ENCODE data around the gene SLC4A9. TPM values are rescaled to one million over a fixed set of nuclear protein-coding genes. Genes with fewer than 3 reads are reported as not detected.

Gene SLC4A9
- total and polyA plus RNA-seq, 2 experiments from 2014 or later, result 0.07 to 0.53 TPM

DNA sequence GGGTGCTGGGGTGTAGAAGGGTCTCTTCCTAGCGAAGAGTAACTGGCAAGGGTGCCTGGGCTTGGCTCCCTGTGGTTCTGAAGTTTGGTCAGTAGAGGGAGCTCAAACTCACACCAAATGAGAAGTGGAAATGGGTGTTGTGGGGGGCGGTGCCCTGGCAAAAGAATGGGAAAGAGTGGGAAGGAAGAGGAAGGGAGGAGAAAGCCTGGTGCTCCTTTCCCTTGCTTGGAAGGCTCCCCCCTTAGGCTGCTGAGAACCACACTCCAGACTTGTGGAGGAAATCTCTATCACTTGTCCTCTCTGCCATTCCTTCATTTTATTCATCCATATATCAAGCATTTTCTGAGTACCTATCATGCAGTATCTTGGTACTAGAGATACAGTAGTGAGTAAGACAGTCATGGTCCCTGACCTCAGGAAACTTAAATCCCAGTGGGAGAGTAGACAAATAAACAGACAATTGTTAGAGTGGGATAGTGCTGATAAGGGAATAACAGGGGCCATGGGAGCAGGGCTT, 13.0 kb downstream of the SLC4A9 start:
- H3K27me3 ChIP-seq, result no peaks in the 10 kb centered on the region
- H3K79me2 ChIP-seq, result no peaks in the 10 kb centered on the region
- H4K20me1 ChIP-seq (ENCODE audit: insufficient read depth, poor library complexity, severe bottlenecking), result no peaks in the 10 kb centered on the region
- no peaks in the 10 kb centered on the region for H3K4me1 ChIP-seq (ENCODE audit: insufficient read depth)
- H3K9me3 ChIP-seq (ENCODE audit: low read depth), result no peaks in the 10 kb centered on the region
- no peak for TF ChIP-seq EZH2 (IDR thresholded peaks at IDR 0.05; ENCODE audit: borderline replicate concordance)
- TF ChIP-seq, protein P1, sequence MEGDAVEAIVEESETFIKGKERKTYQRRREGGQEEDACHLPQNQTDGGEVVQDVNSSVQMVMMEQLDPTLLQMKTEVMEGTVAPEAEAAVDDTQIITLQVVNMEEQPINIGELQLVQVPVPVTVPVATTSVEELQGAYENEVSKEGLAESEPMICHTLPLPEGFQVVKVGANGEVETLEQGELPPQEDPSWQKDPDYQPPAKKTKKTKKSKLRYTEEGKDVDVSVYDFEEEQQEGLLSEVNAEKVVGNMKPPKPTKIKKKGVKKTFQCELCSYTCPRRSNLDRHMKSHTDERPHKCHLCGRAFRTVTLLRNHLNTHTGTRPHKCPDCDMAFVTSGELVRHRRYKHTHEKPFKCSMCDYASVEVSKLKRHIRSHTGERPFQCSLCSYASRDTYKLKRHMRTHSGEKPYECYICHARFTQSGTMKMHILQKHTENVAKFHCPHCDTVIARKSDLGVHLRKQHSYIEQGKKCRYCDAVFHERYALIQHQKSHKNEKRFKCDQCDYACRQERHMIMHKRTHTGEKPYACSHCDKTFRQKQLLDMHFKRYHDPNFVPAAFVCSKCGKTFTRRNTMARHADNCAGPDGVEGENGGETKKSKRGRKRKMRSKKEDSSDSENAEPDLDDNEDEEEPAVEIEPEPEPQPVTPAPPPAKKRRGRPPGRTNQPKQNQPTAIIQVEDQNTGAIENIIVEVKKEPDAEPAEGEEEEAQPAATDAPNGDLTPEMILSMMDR (IDR thresholded peaks at IDR 0.05; ENCODE audit: poor library complexity), result peak; percentile 69
- WGBS (ENCODE audit: low lambda C conversion rate, missing lambda C conversion rate), result 18% methylated on average over 2 of the region's 2 CpGs
- DNase-seq (ENCODE audit: low spot score), result peak; percentile 80
- H2AFZ ChIP-seq, result peak overlapping the region; percentile 49
- H3K4me3 ChIP-seq, result no peak overlapping the region
- no peaks in the 10 kb centered on the region for H3K9me2 ChIP-seq (replicated peaks; ENCODE audit: insufficient read depth)
- H3K27ac ChIP-seq, result no peak overlapping the region
- H3K4me2 ChIP-seq, result no peak overlapping the region
- H3K36me3 ChIP-seq (replicated peaks; ENCODE audit: insufficient read depth, low read depth), result no peaks in the 10 kb centered on the region

DNA sequence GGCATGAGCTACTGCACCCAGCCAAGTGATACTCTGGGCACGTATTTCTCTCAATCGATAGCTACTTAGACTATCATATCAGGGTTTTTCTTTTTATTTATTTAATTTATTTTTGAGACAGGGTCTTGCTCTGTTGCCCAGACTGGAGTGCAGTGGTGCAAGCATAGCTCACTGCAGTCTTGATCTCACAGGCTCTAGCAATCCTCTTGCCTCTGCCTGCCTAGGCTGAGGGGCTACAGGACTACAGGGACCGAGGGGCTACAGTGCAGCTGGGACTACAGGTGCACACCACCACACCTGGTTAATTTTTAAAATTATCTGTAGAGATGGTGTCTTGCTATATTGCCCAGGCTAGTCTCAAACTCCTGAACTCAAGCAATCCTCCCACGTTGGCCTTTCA, 21.4 kb downstream of the SLC4A9 start:
- no peaks in the 10 kb centered on the region for H3K4me1 ChIP-seq (ENCODE audit: insufficient read depth)
- no peaks in the 10 kb centered on the region for H3K79me2 ChIP-seq
- no peaks in the 10 kb centered on the region for H3K27me3 ChIP-seq
- no peaks in the 10 kb centered on the region for H3K9me2 ChIP-seq (replicated peaks; ENCODE audit: insufficient read depth)
- no peak overlapping the region for H2AFZ ChIP-seq
- no peak overlapping the region for H3K4me2 ChIP-seq
- H4K20me1 ChIP-seq (ENCODE audit: insufficient read depth, poor library complexity, severe bottlenecking), result no peaks in the 10 kb centered on the region
- no peak for DNase-seq (ENCODE audit: low spot score)
- H3K4me3 ChIP-seq, result no peak overlapping the region
- WGBS (ENCODE audit: low lambda C conversion rate, missing lambda C conversion rate), result 88% methylated on average over 4 of the region's 4 CpGs
- no peaks in the 10 kb centered on the region for H3K36me3 ChIP-seq (replicated peaks; ENCODE audit: insufficient read depth, low read depth)
- no peak for TF ChIP-seq EZH2phosphoT487 (IDR thresholded peaks at IDR 0.05; ENCODE audit: low read depth, severe bottlenecking, unreplicated experiment)
- no peak for TF ChIP-seq EZH2 (IDR thresholded peaks at IDR 0.05; ENCODE audit: borderline replicate concordance)
- TF ChIP-seq, protein P1 (IDR thresholded peaks at IDR 0.05; ENCODE audit: poor library complexity), result no peak
- H3K9me3 ChIP-seq (ENCODE audit: low read depth), result no peaks in the 10 kb centered on the region
- H3K27ac ChIP-seq, result no peak overlapping the region

DNA sequence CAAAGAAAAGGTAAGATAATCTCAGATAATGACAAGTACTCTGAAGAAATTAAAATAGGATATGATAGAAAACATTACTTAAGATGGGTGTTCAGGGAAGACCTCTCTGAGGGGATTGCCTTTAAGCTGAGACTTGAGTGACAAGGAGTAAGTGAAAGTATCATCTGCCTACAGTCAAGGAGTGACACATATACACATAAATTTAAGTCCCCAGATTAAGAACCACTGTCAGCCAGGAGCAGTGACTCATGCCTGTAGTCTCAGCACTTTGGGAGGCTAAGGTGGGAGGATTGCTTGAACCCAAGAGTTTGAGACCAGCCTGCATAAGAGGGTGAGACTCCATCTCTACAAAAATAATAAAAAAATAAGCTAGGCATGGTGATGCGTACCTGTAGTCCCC, 22.0 kb downstream of the SLC4A9 start:
- no peak overlapping the region for H2AFZ ChIP-seq
- no peaks in the 10 kb centered on the region for H3K9me2 ChIP-seq (replicated peaks; ENCODE audit: insufficient read depth)
- H3K4me1 ChIP-seq (ENCODE audit: insufficient read depth), result no peaks in the 10 kb centered on the region
- no peak for TF ChIP-seq EZH2 (IDR thresholded peaks at IDR 0.05; ENCODE audit: borderline replicate concordance)
- TF ChIP-seq, protein P1 (IDR thresholded peaks at IDR 0.05; ENCODE audit: poor library complexity), result no peak
- no peak for TF ChIP-seq EZH2phosphoT487 (IDR thresholded peaks at IDR 0.05; ENCODE audit: low read depth, severe bottlenecking, unreplicated experiment)
- H3K4me3 ChIP-seq, result no peak overlapping the region
- DNase-seq (ENCODE audit: low spot score), result no peak
- no peak overlapping the region for H3K27ac ChIP-seq
- no peaks in the 10 kb centered on the region for H3K79me2 ChIP-seq
- 90% methylated on average over 1 of the region's 1 CpG for WGBS (ENCODE audit: low lambda C conversion rate, missing lambda C conversion rate)
- H3K27me3 ChIP-seq, result no peaks in the 10 kb centered on the region
- H3K9me3 ChIP-seq (ENCODE audit: low read depth), result no peaks in the 10 kb centered on the region
- H3K4me2 ChIP-seq, result no peak overlapping the region
- H3K36me3 ChIP-seq (replicated peaks; ENCODE audit: insufficient read depth, low read depth), result no peaks in the 10 kb centered on the region
- no peaks in the 10 kb centered on the region for H4K20me1 ChIP-seq (ENCODE audit: insufficient read depth, poor library complexity, severe bottlenecking)

DNA sequence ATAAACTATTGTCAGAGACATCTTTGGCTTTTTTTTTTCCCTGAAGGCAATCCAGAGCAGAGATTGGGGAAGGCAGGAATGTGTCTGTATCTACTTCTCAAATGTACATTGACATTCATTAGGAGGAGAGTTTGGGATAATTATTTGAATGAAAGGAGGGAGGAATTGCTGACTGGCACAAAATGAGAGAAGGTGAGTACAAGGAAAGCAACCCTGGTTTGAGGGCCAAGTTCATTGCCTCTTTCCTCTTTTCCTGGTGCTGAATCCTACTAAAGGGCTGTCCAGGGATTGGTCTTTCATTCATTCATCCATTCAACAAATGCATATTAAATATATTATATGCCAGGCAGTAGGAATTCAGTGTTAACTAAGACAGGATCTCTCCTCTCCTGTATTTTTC, 22.9 kb downstream of the SLC4A9 start:
- DNase-seq (ENCODE audit: low spot score), result no peak
- Histone ChIP-seq H3K4me3 (no peak overlapping the region), H3K36me3 (replicated peaks; ENCODE audit: insufficient read depth, low read depth) (no peaks in the 10 kb centered on the region), H4K20me1 (ENCODE audit: insufficient read depth, poor library complexity, severe bottlenecking) (no peaks in the 10 kb centered on the region), H3K4me1 (ENCODE audit: insufficient read depth) (no peaks in the 10 kb centered on the region), H3K27ac (no peak overlapping the region), H2AFZ (no peak overlapping the region), H3K27me3 (no peaks in the 10 kb centered on the region), H3K9me3 (ENCODE audit: low read depth) (no peaks in the 10 kb centered on the region), H3K9me2 (replicated peaks; ENCODE audit: insufficient read depth) (no peaks in the 10 kb centered on the region), H3K79me2 (no peaks in the 10 kb centered on the region), H3K4me2 (no peak overlapping the region)
- TF ChIP-seq EZH2 (IDR thresholded peaks at IDR 0.05; ENCODE audit: borderline replicate concordance), result no peak
- TF ChIP-seq, protein P1 (IDR thresholded peaks at IDR 0.05; ENCODE audit: poor library complexity), result no peak
- TF ChIP-seq EZH2phosphoT487 (IDR thresholded peaks at IDR 0.05; ENCODE audit: low read depth, severe bottlenecking, unreplicated experiment), result no peak

Measured in hepatocyte (in vitro differentiated cells).